GM12872 (cell line): ENCODE data around the gene PARVA.

Experiments used
- CTCF ChIP-seq: IDR thresholded peaks from 3 replicates; pipeline ENCODE4 v1.5.1; 2011; ENCODE audit warnings: low read depth, mild to moderate bottlenecking, low read length, moderate library complexity; ENCODE audit not compliant: insufficient read depth

The PARVA gene

GRCh38 chr11:12432507-12432906 lies 55.1 kb downstream of the PARVA start:
- no peak for TF ChIP-seq CTCF

- no peak for TF ChIP-seq CTCF
These were observed 55.8 kb downstream of the PARVA start for GRCh38 chr11:12433121-12433520.

GRCh38 chr11:12433571-12434324 lies 56.4 kb downstream of the PARVA start:
- no peak for TF ChIP-seq CTCF

- no peak for TF ChIP-seq CTCF
These were observed 56.9 kb downstream of the PARVA start for GRCh38 chr11:12434325-12434654.

GRCh38 chr11:12435264-12435663 lies 57.9 kb downstream of the PARVA start:
- no peak for TF ChIP-seq CTCF

- no peak for TF ChIP-seq CTCF
These were observed 58.9 kb downstream of the PARVA start for GRCh38 chr11:12436266-12436665.

GRCh38 chr11:12438291-12438690 lies 60.9 kb downstream of the PARVA start:
- TF ChIP-seq CTCF, result no peak
